Measurements from ENCODE around the gene ART3. TPM values are rescaled to one million over a fixed set of nuclear protein-coding genes. Genes with fewer than 3 reads are reported as not detected.

The ART3 gene
- polyA plus RNA-seq, 3 donors: not detected

DNA sequence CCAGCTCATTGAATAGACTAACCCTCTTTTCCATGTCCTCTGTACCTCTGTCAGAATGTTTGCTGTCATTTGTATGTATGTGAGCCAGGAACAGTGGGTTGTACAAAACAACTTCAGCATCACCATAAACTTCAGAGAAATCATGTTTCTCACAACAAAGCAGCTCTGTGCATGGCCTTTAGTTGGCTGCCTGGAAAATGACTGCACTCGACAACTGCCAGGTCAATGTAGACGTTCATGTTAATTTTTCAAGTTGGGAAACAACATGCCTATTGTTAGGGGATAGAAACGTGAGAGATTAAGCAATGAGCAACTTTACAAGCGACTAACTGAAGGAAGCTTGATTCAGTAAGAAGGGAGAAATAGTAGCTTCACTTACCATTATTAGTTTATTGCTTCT is 20.8 kb upstream of the ART3 start:
- Histone ChIP-seq H3K27ac (ENCODE audit: low read depth in 1 of 2, low read length in 2 of 2) (no peak overlapping the region), H3K9ac (ENCODE audit: insufficient read depth, low read length, poor library complexity, severe bottlenecking) (no peak overlapping the region), H3K9me3 (replicated peaks in 1 of 2; ENCODE audit: control insufficient read depth in 1 of 2, insufficient read depth in 1 of 2, low read length in 2 of 2) (peaks cover 0 to 5% of the 10 kb centered on the region in 2 donors), H3K79me2 (ENCODE audit: insufficient read depth, low read length) (no peaks in the 10 kb centered on the region), H2AFZ (ENCODE audit: insufficient read depth, low read depth, low read length, poor library complexity, severe bottlenecking) (no peak overlapping the region), H3K4me1 (ENCODE audit: control insufficient read depth in 1 of 2, insufficient read depth in 2 of 2, low read length in 2 of 2) (peaks cover 9 to 12% of the 10 kb centered on the region in 2 donors), H3K4me2 (replicated peaks; ENCODE audit: extremely low read depth, low read length, poor library complexity, severe bottlenecking) (no peak overlapping the region), H4K20me1 (ENCODE audit: insufficient read depth, low read length) (no peaks in the 10 kb centered on the region), H3K36me3 (replicated peaks in 1 of 2; ENCODE audit: control insufficient read depth in 1 of 2, insufficient read depth in 2 of 2, low read length in 2 of 2) (no peaks in the 10 kb centered on the region), H3K4me3 (replicated peaks in 1 of 3; ENCODE audit: low read depth in 2 of 3, low read length in 3 of 3) (no peak overlapping the region), H3K27me3 (ENCODE audit: control insufficient read depth in 2 of 2, insufficient read depth in 2 of 2, low read length in 2 of 2) (no peaks in the 10 kb centered on the region)
- Mint-ChIP-seq H3K4me1 (peaks cover 31% of the 10 kb centered on the region), H3K27me3 (ENCODE audit: low read depth in 3 of 3) (peaks cover 0 to 2% (median 1%) of the 10 kb centered on the region in 3 donors), H3K4me3 (no peak overlapping the region), H3K27ac (no peak overlapping the region), H3K36me3 (no peaks in the 10 kb centered on the region), H3K9me3 (peaks cover 0 to 7% (median 0%) of the 10 kb centered on the region in 7 donors)
- TF ChIP-seq, protein P1, sequence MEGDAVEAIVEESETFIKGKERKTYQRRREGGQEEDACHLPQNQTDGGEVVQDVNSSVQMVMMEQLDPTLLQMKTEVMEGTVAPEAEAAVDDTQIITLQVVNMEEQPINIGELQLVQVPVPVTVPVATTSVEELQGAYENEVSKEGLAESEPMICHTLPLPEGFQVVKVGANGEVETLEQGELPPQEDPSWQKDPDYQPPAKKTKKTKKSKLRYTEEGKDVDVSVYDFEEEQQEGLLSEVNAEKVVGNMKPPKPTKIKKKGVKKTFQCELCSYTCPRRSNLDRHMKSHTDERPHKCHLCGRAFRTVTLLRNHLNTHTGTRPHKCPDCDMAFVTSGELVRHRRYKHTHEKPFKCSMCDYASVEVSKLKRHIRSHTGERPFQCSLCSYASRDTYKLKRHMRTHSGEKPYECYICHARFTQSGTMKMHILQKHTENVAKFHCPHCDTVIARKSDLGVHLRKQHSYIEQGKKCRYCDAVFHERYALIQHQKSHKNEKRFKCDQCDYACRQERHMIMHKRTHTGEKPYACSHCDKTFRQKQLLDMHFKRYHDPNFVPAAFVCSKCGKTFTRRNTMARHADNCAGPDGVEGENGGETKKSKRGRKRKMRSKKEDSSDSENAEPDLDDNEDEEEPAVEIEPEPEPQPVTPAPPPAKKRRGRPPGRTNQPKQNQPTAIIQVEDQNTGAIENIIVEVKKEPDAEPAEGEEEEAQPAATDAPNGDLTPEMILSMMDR (IDR thresholded peaks at IDR 0.05): no peak
- no peak for DNase-seq
- intact Hi-C loops (cut with micrococcal nuclease): no loop called here
- WGBS (ENCODE audit: insufficient coverage): no CpG with 5 or more reads among the region's 4 CpGs

DNA sequence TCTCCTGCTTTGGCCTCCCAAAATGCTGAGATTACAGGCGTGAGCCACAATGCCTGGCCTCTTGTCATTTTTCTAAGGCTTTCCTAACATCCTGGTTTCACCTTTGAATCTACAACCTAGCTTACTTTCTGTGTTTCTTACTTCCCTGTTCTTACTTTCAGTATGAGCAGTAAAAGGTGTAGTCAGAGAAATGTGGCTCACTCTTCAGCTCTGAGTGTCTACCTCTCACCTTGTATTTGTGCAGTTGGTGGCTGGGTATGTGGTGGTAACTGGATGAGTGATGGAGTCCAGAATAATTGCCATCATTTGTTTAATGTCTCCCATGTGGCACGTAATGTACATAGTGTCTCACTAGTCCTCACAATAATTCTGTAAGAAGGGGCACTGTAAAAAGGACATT is 19.5 kb upstream of the ART3 start:
- Histone ChIP-seq H3K4me1 (ENCODE audit: control insufficient read depth in 1 of 2, insufficient read depth in 2 of 2, low read length in 2 of 2) (peaks cover 18 to 25% of the 10 kb centered on the region in 2 donors), H4K20me1 (ENCODE audit: insufficient read depth, low read length) (no peaks in the 10 kb centered on the region), H3K79me2 (ENCODE audit: insufficient read depth, low read length) (no peaks in the 10 kb centered on the region), H3K27ac (ENCODE audit: low read depth in 1 of 2, low read length in 2 of 2) (no peak overlapping the region), H3K9me3 (replicated peaks in 1 of 2; ENCODE audit: control insufficient read depth in 1 of 2, insufficient read depth in 1 of 2, low read length in 2 of 2) (no peaks in the 10 kb centered on the region), H3K27me3 (ENCODE audit: control insufficient read depth in 2 of 2, insufficient read depth in 2 of 2, low read length in 2 of 2) (no peaks in the 10 kb centered on the region), H3K9ac (ENCODE audit: insufficient read depth, low read length, poor library complexity, severe bottlenecking) (no peak overlapping the region), H3K36me3 (replicated peaks in 1 of 2; ENCODE audit: control insufficient read depth in 1 of 2, insufficient read depth in 2 of 2, low read length in 2 of 2) (no peaks in the 10 kb centered on the region), H3K4me3 (replicated peaks in 1 of 3; ENCODE audit: low read depth in 2 of 3, low read length in 3 of 3) (no peak overlapping the region), H2AFZ (ENCODE audit: insufficient read depth, low read depth, low read length, poor library complexity, severe bottlenecking) (no peak overlapping the region), H3K4me2 (replicated peaks; ENCODE audit: extremely low read depth, low read length, poor library complexity, severe bottlenecking) (no peak overlapping the region)
- WGBS (ENCODE audit: insufficient coverage): 71% methylated on average over 1 of the region's 2 CpGs
- peaks cover 44% of the 10 kb centered on the region for H3K4me1 Mint-ChIP-seq
- no peaks in the 10 kb centered on the region for H3K9me3 Mint-ChIP-seq
- intact Hi-C loops (cut with micrococcal nuclease): no loop called here
- no peak overlapping the region for H3K27ac Mint-ChIP-seq
- H3K27me3 Mint-ChIP-seq (ENCODE audit: low read depth in 3 of 3): peaks cover 0 to 2% (median 1%) of the 10 kb centered on the region in 3 donors
- H3K36me3 Mint-ChIP-seq: no peaks in the 10 kb centered on the region
- TF ChIP-seq, protein P1 (IDR thresholded peaks at IDR 0.05): no peak
- H3K4me3 Mint-ChIP-seq: no peak overlapping the region
- no peak for DNase-seq
